GM12865 (cell line): ENCODE data around the gene PEX14.

Source experiments
- DNase-seq: peaks from one replicate; pipeline ENCODE4 v3.0.0; 2010; ENCODE audit warnings: low read depth
- H3K4me3 ChIP-seq: 2 replicates; pipeline ENCODE4 v1.5.1; 2011; ENCODE audit warnings: mild to moderate bottlenecking, low read depth, low read length, control low read depth
- TF ChIP-seq, protein P1 (sequence below): IDR thresholded peaks from 2 replicates; pipeline ENCODE4 v1.5.1; 2011; ENCODE audit warnings: low read length, control low read depth, low read depth, inconsistent platforms; ENCODE audit not compliant: insufficient read depth; ENCODE audit errors: missing control alignments

The PEX14 gene

DNA sequence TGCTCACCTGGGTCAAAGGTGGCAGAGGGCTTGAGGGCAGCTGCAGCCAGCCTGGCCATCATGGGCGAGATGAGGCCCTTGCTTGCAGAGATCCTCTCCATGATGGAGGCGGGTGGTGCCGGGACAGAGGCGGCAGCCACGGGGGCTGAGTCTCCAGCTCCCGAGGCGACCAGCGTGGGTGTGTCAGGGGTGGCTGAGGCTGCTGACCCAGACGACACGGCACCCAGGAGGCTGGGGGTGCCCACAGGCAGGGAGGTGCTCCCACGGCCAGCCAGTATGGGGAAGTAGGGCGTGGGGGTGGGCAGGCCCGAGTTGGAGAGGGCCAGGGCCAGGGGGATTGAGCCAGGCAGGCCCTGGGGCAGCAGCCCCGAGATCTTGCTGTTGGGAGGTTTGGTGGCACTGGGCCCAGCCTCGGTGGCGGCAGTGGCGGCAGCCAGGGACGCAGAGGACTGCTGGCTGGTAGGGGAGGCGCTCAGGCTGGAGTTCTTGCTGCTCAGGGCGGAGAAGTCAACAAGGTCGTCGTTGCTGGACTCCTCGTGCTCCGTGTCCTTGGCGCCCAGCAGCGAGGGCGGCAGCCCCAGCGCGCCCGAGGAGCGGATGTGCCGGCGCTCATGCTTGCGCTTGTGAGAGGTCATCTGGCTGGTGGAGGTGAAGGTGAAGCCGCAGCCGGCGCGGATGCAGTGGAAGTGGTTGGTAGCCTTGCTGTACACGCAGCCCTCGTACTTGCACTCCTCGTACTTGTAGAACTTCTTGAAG, 178.8 kb downstream of the PEX14 start:
- DNase-seq = no peak
- TF ChIP-seq, protein P1, sequence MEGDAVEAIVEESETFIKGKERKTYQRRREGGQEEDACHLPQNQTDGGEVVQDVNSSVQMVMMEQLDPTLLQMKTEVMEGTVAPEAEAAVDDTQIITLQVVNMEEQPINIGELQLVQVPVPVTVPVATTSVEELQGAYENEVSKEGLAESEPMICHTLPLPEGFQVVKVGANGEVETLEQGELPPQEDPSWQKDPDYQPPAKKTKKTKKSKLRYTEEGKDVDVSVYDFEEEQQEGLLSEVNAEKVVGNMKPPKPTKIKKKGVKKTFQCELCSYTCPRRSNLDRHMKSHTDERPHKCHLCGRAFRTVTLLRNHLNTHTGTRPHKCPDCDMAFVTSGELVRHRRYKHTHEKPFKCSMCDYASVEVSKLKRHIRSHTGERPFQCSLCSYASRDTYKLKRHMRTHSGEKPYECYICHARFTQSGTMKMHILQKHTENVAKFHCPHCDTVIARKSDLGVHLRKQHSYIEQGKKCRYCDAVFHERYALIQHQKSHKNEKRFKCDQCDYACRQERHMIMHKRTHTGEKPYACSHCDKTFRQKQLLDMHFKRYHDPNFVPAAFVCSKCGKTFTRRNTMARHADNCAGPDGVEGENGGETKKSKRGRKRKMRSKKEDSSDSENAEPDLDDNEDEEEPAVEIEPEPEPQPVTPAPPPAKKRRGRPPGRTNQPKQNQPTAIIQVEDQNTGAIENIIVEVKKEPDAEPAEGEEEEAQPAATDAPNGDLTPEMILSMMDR = no peak
- H3K4me3 ChIP-seq = no peak overlapping the region

DNA sequence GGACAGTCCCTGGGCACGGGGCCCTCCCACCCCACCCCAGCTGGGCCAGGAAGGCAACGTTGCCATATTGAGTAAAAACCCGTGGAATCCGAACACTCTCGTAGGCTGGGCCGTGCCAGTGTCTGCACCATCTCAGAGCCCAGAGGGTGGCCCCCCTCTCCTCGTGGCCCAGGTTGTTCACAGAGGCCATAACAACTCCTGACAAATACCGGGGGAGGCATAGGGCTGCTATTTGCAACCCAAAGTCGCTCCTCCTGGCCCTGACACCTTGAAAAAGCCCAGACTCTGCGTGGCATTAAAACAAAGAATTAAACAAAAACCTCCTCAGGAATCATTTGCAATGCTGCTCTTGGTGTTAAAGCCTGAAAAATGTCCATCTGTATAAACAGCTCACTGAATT, 180.3 kb downstream of the PEX14 start:
- no peak for DNase-seq
- H3K4me3 ChIP-seq = no peak overlapping the region
- TF ChIP-seq, protein P1 = no peak

DNA sequence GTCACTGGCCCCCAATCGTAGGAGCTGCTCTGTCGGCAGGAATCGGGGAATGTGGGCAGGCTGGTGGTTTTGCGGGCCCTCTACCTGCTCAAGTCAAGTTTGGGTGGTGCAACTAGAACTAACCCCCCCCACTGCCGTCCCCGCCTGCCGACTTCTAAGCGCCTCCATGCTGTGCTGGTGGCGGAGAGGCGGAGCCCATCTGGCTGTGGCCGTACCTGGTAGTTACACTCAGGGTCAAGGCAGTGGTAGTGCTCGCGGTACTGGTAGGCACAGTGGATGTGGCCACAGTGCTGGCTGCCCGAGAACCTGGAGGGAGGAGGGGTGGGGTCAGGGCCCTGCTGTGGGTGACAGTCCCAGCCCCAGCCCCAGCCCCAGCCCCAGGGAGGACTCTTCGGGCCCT, 181.7 kb downstream of the PEX14 start:
- no peak overlapping the region for H3K4me3 ChIP-seq
- DNase-seq = no peak
- TF ChIP-seq, protein P1 = no peak

DNA sequence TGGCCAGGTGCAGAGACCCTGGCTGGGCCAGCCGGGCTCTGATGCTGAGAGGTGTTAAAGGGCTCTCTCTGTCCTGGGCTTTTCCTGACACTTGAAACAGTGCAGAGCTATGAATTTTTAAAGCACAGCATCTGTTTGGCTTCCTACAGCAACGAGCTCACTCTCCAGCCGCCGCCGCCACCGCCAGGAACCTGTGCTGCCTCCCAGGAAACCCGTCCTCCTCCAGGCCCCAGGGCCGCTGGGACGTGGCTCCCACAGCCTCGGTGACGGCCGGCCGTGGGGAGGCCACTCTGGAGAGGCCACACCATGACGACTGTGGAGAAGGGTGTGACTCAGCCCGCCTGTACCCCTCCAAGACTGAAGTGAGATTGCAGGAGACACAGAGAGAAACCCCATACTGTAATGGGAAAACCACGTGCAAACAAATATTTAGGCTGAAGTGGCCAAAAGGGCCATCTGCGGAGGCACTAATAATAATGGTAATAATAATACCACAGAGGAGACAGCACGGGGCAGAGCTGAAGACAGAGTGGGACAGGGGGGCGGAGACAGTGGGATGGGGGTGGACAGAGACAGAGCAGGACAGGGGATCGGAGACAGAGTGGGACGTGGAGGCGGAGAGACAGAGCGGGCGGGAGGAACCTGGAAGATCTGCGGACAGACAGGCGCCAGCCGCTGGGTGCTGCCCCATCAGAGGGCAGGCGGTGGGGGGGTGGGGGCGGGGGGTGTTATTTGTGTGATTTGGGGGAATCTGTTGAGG, 182.5 kb downstream of the PEX14 start:
- TF ChIP-seq, protein P1 = no peak
- no peak overlapping the region for H3K4me3 ChIP-seq
- no peak for DNase-seq

DNA sequence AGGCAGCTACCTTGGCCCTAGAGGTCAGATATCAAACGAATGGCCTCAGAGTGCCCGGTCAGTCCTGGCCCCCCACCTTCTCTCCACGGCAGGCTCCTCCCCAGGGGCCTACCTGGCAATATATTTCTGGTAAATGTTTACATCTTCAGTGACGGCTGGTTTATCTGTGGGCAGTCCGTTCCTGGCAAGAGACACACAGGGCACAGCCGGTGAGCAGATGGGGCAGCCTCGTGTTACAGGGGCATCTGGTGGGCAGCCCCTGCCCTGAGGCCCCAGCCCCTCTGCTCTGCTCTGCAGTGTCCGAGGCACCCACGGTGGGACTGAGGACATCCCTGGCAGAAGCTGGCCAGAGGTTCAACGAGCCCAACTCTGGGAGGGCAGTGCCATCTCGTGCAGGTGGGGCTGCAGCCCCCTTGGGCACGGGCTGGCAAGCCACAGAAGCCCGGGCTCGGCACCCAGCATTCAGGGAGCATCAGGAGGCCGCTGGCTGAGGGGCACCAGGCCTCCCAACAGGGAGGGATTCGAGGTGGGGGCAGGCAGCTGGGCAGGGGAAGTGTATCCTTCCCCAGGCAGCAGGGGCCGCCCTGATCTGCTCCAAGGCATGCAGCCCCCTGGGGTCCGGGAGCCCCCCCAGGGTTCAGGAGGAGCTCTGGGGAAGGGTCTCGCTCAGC, 183.8 kb downstream of the PEX14 start:
- no peak for DNase-seq

DNA sequence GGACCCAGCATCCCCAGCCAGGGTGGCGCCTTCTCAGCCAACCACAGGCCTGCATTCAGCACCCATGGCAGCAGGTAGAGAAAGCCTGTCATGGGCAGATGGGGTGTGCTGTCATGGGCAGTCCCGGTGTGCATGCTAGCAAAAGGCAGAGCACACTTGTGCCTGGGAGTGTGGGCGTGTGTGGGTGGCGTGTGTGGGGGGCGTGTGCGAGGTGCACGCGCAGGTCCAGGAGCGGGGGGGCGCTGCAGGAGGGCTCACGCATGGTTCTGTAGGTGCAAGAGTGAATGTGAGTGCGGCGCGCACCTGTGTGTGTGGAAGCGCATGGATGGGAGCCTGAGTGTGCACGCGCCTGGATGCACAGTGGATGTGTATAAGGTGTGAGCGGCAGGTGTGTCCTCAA, 184.5 kb downstream of the PEX14 start:
- DNase-seq = no peak
- TF ChIP-seq, protein P1 = no peak
- H3K4me3 ChIP-seq = no peak overlapping the region

More for the DNA sequence above, 183.8 kb downstream of the PEX14 start:
- H3K4me3 ChIP-seq = no peak overlapping the region
- TF ChIP-seq, protein P1 = no peak
